Neural progenitor cell (in vitro differentiated cells): ENCODE measurements around the gene TOB1. TPM values are rescaled to one million over a fixed set of nuclear protein-coding genes. Genes with fewer than 3 reads are reported as not detected.

Source experiments
- DNase-seq: peaks from one replicate; pipeline ENCODE4 v3.0.0-alpha.2; 2016; ENCODE audit warnings: low spot score
- H2AFZ ChIP-seq: fragments of 200-600 bp; sonication (generic); replicated peaks from 2 replicates; pipeline ENCODE4 v1.6.1; 2016; ENCODE audit warnings: antibody characterized with exemption
- H3F3A ChIP-seq: fragments of 200-600 bp; sonication (generic); 2 replicates; pipeline ENCODE4 v1.6.1; 2016; ENCODE audit warnings: antibody characterized with exemption, low read depth
- H3K27ac ChIP-seq: fragments of 200-600 bp; sonication (generic); 2 replicates; pipeline ENCODE4 v1.5.1; 2016; ENCODE audit warnings: mild to moderate bottlenecking
- H3K27me3 ChIP-seq: fragments of 200-600 bp; sonication (generic); 2 replicates; pipeline ENCODE4 v1.6.1; 2016; ENCODE audit warnings: mild to moderate bottlenecking, moderate library complexity
- H3K36me3 ChIP-seq: fragments of 200-600 bp; sonication (generic); 2 replicates; pipeline ENCODE4 v1.5.1; 2016
- H3K4me1 ChIP-seq: fragments of 200-600 bp; sonication (generic); 2 replicates; pipeline ENCODE4 v1.6.1; 2016; ENCODE audit warnings: mixed run types
- H3K4me2 ChIP-seq: fragments of 200-600 bp; sonication (generic); 2 replicates; pipeline ENCODE4 v1.6.1; 2016
- H3K4me3 ChIP-seq: fragments of 200-600 bp; sonication (generic); 2 replicates; pipeline ENCODE4 v1.5.1; 2016
- H3K79me2 ChIP-seq: fragments of 200-600 bp; sonication (generic); 2 replicates; pipeline ENCODE4 v1.6.1; 2016; ENCODE audit warnings: low read depth
- H3K9ac ChIP-seq: fragments of 200-600 bp; sonication (generic); 2 replicates; pipeline ENCODE4 v1.6.1; 2016
- H3K9me3 ChIP-seq: fragments of 200-600 bp; sonication (generic); 2 replicates; pipeline ENCODE4 v1.5.1; 2016; ENCODE audit warnings: low read depth
- H4K20me1 ChIP-seq: fragments of 200-600 bp; sonication (generic); 2 replicates; pipeline ENCODE4 v1.6.1; 2016; ENCODE audit warnings: low read depth
- H3K27ac Mint-ChIP-seq: 3 replicates; pipeline ENCODE4 v1.8.0; 2021; ENCODE audit warnings: mixed read lengths
- H3K27me3 Mint-ChIP-seq: 2 replicates; pipeline ENCODE4 v1.8.0; 2022; ENCODE audit warnings: low read depth, mild to moderate bottlenecking, inconsistent platforms, moderate library complexity, mixed read lengths; ENCODE audit not compliant: insufficient read depth
- H3K36me3 Mint-ChIP-seq: 3 replicates; pipeline ENCODE4 v1.8.0; 2021; ENCODE audit warnings: mixed read lengths
- H3K4me1 Mint-ChIP-seq: 3 replicates; pipeline ENCODE4 v1.8.0; 2021; ENCODE audit warnings: mixed read lengths
- H3K4me3 Mint-ChIP-seq: 3 replicates; pipeline ENCODE4 v1.8.0; 2021; ENCODE audit warnings: mild to moderate bottlenecking, moderate library complexity, mixed read lengths
- H3K9me3 Mint-ChIP-seq: 3 replicates; pipeline ENCODE4 v1.8.0; 2020; ENCODE audit warnings: mixed read lengths
- EZH2 ChIP-seq: fragments of 200-600 bp; sonication (generic); IDR thresholded peaks from 2 replicates; pipeline ENCODE4 v1.6.1; 2017; ENCODE audit warnings: antibody characterized with exemption, mild to moderate bottlenecking, moderate library complexity
- EZH2phosphoT487 ChIP-seq: fragments of 200-600 bp; sonication (generic); IDR thresholded peaks from 2 replicates; pipeline ENCODE4 v1.6.1; 2017; ENCODE audit warnings: antibody characterized with exemption
- total RNA-seq: library from RNA; depleted of rRNA; stranded (reverse); fragments of >200 nt; gene quantifications from 2 replicates; pipeline ENCODE4 v1.2.3, GENCODE V29; 2015; ENCODE audit warnings: low replicate concordance
- TF ChIP-seq, protein P1 (sequence below): fragments of 200-600 bp; sonication (generic); IDR thresholded peaks from 2 replicates; pipeline ENCODE4 v1.5.1; 2017; ENCODE audit warnings: antibody characterized with exemption, mild to moderate bottlenecking

Gene TOB1
- total RNA-seq, 1 donor from 2014 or later, result 18.2 TPM

DNA sequence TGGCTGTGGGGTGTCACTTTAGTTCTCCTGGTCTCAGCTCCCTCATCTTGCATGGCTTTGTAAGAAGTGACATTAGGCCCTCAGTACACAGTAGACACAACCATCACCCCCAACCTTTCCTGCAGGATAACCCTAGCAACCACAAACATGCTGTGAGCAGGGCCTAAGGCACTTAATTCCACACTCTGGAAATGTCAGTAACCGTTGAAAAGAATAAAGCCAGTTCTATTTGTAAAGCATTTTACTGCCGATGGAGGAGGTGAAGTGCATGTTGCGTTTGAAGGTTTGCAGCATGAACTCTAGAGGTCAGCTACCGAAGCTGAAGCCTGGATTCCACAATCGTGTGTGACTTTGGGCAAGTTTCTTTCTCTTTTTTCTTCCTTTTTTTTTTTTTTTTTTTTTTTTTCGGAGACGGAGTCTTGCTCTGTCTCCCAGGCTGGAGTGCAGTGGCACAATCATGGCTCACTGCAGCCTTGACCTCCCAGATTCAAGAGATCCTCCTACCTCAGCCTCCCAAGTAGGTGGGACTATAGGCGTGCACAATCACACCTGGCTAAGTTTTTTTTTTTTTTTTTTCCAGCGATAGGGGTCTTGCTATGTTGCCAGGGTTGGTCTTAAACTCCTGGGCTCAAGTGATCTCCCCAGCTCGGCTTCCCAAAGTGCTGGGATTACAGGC is 26.1 kb upstream of the TOB1 start:
- Mint-ChIP-seq H3K9me3 (no peaks in the 10 kb centered on the region), H3K36me3 (peaks cover 1% of the 10 kb centered on the region), H3K4me3 (no peak overlapping the region), H3K27ac (peak overlapping the region; percentile 95), H3K4me1 (peaks cover 56% of the 10 kb centered on the region), H3K27me3 (peaks cover 6% of the 10 kb centered on the region)
- Histone ChIP-seq H3K9me3 (no peaks in the 10 kb centered on the region), H3K27me3 (no peaks in the 10 kb centered on the region), H3K4me2 (no peak overlapping the region), H4K20me1 (no peaks in the 10 kb centered on the region), H3K79me2 (no peaks in the 10 kb centered on the region), H3K36me3 (no peaks in the 10 kb centered on the region), H3K4me3 (no peak overlapping the region), H3K9ac (no peak overlapping the region), H3K4me1 (peaks cover 24% of the 10 kb centered on the region), H3K27ac (no peak overlapping the region), H2AFZ (no peak overlapping the region), H3F3A (peaks cover 14% of the 10 kb centered on the region)
- TF ChIP-seq, protein P1, sequence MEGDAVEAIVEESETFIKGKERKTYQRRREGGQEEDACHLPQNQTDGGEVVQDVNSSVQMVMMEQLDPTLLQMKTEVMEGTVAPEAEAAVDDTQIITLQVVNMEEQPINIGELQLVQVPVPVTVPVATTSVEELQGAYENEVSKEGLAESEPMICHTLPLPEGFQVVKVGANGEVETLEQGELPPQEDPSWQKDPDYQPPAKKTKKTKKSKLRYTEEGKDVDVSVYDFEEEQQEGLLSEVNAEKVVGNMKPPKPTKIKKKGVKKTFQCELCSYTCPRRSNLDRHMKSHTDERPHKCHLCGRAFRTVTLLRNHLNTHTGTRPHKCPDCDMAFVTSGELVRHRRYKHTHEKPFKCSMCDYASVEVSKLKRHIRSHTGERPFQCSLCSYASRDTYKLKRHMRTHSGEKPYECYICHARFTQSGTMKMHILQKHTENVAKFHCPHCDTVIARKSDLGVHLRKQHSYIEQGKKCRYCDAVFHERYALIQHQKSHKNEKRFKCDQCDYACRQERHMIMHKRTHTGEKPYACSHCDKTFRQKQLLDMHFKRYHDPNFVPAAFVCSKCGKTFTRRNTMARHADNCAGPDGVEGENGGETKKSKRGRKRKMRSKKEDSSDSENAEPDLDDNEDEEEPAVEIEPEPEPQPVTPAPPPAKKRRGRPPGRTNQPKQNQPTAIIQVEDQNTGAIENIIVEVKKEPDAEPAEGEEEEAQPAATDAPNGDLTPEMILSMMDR, result no peak
- no peak for TF ChIP-seq EZH2phosphoT487
- TF ChIP-seq EZH2, result no peak
- no peak for DNase-seq

DNA sequence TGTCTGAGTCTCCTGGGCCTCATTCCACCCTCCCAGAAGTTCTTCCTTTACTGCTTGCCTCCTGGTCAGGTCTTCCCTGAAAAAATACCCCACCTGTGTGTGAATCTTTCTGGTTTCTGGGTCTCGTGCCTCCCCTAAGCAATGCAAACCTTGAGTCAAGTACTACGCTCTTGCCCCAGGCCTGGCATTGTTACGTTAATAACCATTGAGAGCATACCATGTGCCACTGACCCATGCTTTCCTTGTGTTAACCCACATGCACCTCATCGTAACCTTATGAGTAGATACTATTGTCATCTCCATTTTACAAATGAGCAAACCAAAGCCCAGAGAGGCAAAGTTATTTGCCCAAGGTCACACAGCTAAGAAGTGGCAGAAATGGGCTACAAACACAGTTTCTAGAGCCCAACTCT is 25.4 kb upstream of the TOB1 start:
- H3K9me3 Mint-ChIP-seq, result no peaks in the 10 kb centered on the region
- H2AFZ ChIP-seq, result no peak overlapping the region
- no peaks in the 10 kb centered on the region for H3K9me3 ChIP-seq
- H3K4me3 Mint-ChIP-seq, result no peak overlapping the region
- peaks cover 6% of the 10 kb centered on the region for H3K27me3 Mint-ChIP-seq
- TF ChIP-seq, protein P1, result no peak
- TF ChIP-seq EZH2 (no peak), EZH2phosphoT487 (no peak)
- H3K4me1 Mint-ChIP-seq, result peaks cover 58% of the 10 kb centered on the region
- peaks cover 28% of the 10 kb centered on the region for H3K4me1 ChIP-seq
- no peaks in the 10 kb centered on the region for H3K36me3 ChIP-seq
- H4K20me1 ChIP-seq, result no peaks in the 10 kb centered on the region
- peak overlapping the region; percentile 48 for H3K27ac Mint-ChIP-seq
- no peak for DNase-seq
- no peaks in the 10 kb centered on the region for H3K79me2 ChIP-seq
- H3K36me3 Mint-ChIP-seq, result peaks cover 1% of the 10 kb centered on the region
- no peaks in the 10 kb centered on the region for H3K27me3 ChIP-seq
- H3K9ac ChIP-seq, result no peak overlapping the region
- H3F3A ChIP-seq, result peaks cover 18% of the 10 kb centered on the region
- H3K27ac ChIP-seq, result no peak overlapping the region
- H3K4me2 ChIP-seq, result no peak overlapping the region
- H3K4me3 ChIP-seq, result no peak overlapping the region

DNA sequence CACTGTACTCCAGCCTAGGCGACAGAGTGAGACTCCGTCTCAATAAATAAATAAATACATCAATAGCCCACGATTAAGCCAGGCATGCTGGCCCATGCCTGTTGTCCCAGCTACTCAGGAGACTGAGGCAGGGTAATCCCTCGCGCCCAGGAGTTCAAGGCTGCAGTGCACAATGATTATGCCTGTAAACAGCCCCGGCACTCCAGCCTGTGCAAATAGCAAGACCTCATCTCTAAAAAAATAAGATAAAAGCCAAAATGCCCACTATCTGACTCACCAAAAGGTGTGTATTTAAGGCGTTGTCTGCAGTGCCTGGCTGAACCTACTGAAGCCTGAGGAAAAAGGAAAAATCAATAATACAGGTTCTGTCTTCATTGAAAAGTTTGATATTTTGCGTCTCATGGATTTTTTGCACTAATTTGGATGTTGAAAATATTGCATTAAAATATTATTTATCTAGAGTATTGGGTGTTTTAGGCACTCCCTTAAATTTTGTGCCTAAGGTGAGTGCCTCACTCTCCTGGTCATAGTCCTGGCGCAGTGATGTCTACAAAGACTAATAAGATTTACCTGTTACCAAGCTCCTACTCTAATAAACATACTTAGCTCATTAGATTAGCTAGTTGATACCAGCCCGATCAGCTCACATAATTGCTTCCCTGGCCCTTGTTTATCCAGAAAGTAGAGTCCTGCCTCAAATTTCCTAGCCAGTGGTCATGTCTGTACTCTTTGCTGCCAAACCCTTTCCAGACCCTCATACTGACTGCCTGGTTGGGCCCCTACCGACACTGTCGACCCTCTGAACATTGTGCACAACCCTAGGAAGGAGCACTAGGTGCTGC is 24.7 kb upstream of the TOB1 start:
- no peak for TF ChIP-seq EZH2
- TF ChIP-seq, protein P1, result no peak
- no peak for TF ChIP-seq EZH2phosphoT487
- Histone ChIP-seq H3K79me2 (no peaks in the 10 kb centered on the region), H3F3A (peaks cover 18% of the 10 kb centered on the region), H3K9ac (no peak overlapping the region), H3K36me3 (no peaks in the 10 kb centered on the region), H3K27me3 (no peaks in the 10 kb centered on the region), H3K4me1 (peaks cover 28% of the 10 kb centered on the region), H4K20me1 (no peaks in the 10 kb centered on the region), H3K4me3 (no peak overlapping the region), H3K9me3 (no peaks in the 10 kb centered on the region), H3K4me2 (no peak overlapping the region), H3K27ac (no peak overlapping the region), H2AFZ (no peak overlapping the region)
- DNase-seq, result no peak
- Mint-ChIP-seq H3K4me3 (no peak overlapping the region), H3K27ac (peak overlapping the region; percentile 48), H3K4me1 (peaks cover 62% of the 10 kb centered on the region), H3K27me3 (peaks cover 6% of the 10 kb centered on the region), H3K36me3 (peaks cover 1% of the 10 kb centered on the region), H3K9me3 (no peaks in the 10 kb centered on the region)
